NCI-H446 treated with DMSO at 0.1 percent for 48 hours (cell line): ENCODE results near the gene RPL36AL.
"Not testable (repeated sequence)": the region's sequence is repeated elsewhere in the genome, so short reads cannot be mapped to it uniquely, and the experiment has no call there.

Source experiments
- DNase-seq: peaks from one replicate; lab custom pipeline; 2025; lab: John Stamatoyannopoulos, UW

RPL36AL gene

GRCh38 chr14:49619273-49619672, 1.2 kb downstream of the RPL36AL start:
- not testable (repeated sequence) for DNase-seq

GRCh38 chr14:49617852-49618519, 2.4 kb downstream of the RPL36AL start:
- no peak for DNase-seq

- DNase-seq, result no peak
Measured at GRCh38 chr14:49615776-49616175, 4.7 kb downstream of the RPL36AL start.

- no peak for DNase-seq
Measured at GRCh38 chr14:49614196-49614595, 6.2 kb downstream of the RPL36AL start.

GRCh38 chr14:49612671-49613070, 7.8 kb downstream of the RPL36AL start:
- DNase-seq, result no peak

- no peak for DNase-seq
Measured at GRCh38 chr14:49612251-49612650, 8.2 kb downstream of the RPL36AL start.

- no peak for DNase-seq
Measured at GRCh38 chr14:49607583-49607982, 12.8 kb downstream of the RPL36AL start.

GRCh38 chr14:49598485-49599300, 21.7 kb downstream of the RPL36AL start, which contains the start of gene LRR1:
TSS of gene LRR1 (plus strand) at chr14:49598940. CDS start at chr14:49599021, 81 bp downstream.
- DNase-seq, result peak; percentile 68

- DNase-seq, result no peak
Measured at GRCh38 chr14:49598189-49598484, 22.3 kb downstream of the RPL36AL start.

GRCh38 chr14:49594347-49595091, 25.9 kb downstream of the RPL36AL start:
- DNase-seq, result no peak

GRCh38 chr14:49593016-49593415, 27.4 kb downstream of the RPL36AL start:
- DNase-seq, result no peak

GRCh38 chr14:49589387-49589786, 31.0 kb downstream of the RPL36AL start:
- no peak for DNase-seq

GRCh38 chr14:49586673-49587460, 33.6 kb downstream of the RPL36AL start:
- peak; percentile 77 for DNase-seq

- DNase-seq, result peak; percentile 98
Measured at GRCh38 chr14:49585803-49586672, 34.4 kb downstream of the RPL36AL start, which contains the start of gene RPS29. TSS of gene RPS29 (minus strand) at chr14:49586380. CDS start at chr14:49586346, 34 bp downstream.

GRCh38 chr14:49584981-49585640, 35.3 kb downstream of the RPL36AL start:
- not testable (repeated sequence) for DNase-seq

- no peak for DNase-seq
Measured at GRCh38 chr14:49584058-49584457, 36.4 kb downstream of the RPL36AL start.

GRCh38 chr14:49583629-49584028, 36.8 kb downstream of the RPL36AL start:
- no peak for DNase-seq

- no peak for DNase-seq
Measured at GRCh38 chr14:49582113-49582977, 38.1 kb downstream of the RPL36AL start.
